Inflammatory macrophage treated with lipopolysaccharide for 1 hour (primary cell): ENCODE measurements around the gene DACT2.
"Not testable (repeated sequence)": the region's sequence is repeated elsewhere in the genome, so short reads cannot be mapped to it uniquely, and the experiment has no call there.

Source experiments
- DNase-seq, 2 donors: peaks; one replicate each; pipeline ENCODE4 v3.0.0-alpha.2; 2020 to 2022

DACT2 gene

GRCh38 chr6:168300975-168301647, 18.5 kb downstream of the DACT2 start:
- DNase-seq: no peak

- no peak for DNase-seq
Measured at GRCh38 chr6:168299541-168300511, 19.8 kb downstream of the DACT2 start.

- no peak for DNase-seq
Measured at GRCh38 chr6:168297643-168298042, 21.9 kb downstream of the DACT2 start.

DNA sequence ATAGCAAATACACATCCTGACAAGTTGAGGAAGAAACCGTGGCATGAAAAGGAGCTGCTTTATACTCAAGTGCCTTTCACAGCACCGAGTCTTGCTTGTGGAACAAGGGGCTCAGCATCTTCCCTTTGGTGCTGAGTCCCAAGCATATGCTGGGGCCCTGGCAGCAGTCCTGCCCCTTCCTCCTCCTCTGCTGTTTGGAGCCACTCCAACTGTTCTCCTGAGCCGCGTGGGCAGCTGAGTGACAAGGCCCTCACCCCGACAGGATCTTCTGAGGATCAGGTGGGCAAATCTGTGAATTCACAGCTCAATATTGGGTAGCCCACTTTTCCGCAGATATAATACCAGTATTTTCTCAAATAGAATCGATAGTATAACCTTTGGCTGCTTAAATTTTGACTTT, 24.7 kb downstream of the DACT2 start:
- no peak for DNase-seq

DNA sequence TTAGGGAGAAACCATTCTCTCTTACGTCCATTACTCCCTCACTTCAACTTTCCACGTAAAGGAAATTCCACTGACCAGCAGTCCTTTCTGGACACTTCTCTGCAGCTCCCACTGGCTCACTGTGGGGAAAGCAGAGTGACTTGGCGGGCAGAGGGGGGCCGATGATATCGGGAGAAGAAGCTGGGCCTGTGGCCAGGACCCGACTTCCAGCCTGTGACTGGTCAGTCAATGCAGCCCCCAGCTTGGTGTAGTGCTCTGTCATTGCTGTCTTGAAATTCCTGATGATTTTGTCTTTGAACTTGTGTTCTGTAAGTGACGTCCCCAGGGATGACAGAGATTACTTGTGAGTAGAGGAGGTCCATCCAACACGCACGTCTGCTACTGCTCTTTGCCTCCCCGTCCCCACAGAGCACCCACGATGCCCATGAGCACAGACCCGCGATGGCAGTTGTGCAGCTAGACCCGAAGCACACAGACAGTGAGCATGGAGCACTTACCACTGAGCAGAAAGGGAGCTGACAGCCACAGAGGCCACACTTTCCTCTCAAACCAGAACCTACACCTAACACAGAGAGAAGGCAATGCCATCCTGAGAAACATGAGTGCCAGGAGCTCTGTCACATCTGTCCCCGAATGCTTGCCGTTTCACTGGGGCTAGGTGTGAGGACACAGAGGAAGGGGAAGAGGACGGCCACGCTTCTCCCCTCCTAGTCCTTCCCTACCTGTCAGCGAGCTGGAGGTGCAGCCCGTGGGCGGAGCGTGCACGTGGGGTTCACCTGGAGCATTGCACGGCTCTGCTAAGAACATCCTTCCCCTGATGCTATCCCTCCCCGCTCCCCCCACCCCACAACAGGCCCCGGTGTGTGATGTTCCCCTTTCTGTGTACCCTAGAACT, 25.7 kb downstream of the DACT2 start:
- DNase-seq: no peak

GRCh38 chr6:168292826-168293225, 26.8 kb downstream of the DACT2 start:
- no peak for DNase-seq

DNA sequence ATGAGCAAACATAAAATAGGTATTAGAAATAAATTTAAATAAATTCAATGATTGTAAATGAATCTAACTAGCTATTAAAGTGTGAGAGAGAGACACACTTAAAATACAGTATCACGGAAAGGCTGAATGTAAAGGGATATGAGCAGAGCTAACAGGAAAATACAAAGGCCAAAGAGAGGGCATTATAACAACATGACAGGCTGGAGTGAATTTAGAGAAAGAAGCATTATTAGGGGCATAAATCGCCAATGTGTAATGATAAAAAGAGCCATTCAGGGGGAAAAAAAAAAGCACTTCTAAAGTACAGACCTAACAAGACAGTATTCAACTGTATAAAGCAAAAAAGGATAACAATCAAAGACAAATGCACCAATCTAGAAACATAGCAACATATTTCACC, 28.1 kb downstream of the DACT2 start:
- DNase-seq: no peak

DNA sequence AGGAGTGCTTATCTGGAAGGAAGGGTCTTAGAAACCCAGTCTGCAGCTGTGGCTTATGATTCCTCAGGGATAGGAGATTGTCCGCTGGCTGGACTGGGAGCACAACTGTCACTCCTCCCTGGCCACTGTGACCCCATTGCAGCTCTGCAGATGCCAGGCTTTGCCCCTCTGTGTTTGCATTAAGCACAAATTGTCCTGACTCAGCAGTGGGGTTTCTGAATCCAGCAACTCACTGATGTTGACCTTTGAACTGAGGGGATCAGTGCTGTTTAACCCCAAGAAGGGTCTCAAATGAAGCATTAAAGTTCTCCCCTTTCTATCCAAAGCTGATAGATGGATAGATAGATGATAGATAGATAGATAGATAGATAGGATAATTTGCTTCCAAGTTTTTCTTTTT, 29.5 kb downstream of the DACT2 start:
- DNase-seq: no peak

GRCh38 chr6:168289571-168289962, 30.0 kb downstream of the DACT2 start:
- no peak for DNase-seq

GRCh38 chr6:168288781-168289570, 30.6 kb downstream of the DACT2 start:
- no peak for DNase-seq

DNA sequence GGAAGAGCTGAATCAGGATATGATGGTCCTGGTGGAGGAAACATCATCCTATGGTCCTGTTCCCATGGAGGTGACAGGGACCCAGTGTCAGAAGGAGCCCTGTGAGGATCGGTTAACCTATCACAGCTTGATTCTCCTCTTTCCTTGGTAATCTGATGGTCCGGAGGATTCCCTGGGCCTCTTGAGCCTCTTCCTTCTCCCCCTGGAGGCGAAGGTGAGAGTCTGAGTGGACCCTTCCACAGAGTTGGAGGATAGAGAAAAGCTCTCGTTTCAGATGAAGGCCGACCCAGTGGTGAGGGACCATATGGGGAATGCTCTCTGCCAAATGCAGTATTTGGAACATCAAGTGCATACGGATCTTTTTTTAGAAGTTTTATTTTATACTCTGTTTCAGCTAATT, 32.1 kb downstream of the DACT2 start:
- DNase-seq: not testable (repeated sequence)

- DNase-seq: not testable (repeated sequence)
Measured at GRCh38 chr6:168286771-168287446, 32.7 kb downstream of the DACT2 start.

GRCh38 chr6:168286116-168286515, 33.5 kb downstream of the DACT2 start:
- DNase-seq: no peak

GRCh38 chr6:168285456-168285855, 34.1 kb downstream of the DACT2 start:
- no peak for DNase-seq

DNA sequence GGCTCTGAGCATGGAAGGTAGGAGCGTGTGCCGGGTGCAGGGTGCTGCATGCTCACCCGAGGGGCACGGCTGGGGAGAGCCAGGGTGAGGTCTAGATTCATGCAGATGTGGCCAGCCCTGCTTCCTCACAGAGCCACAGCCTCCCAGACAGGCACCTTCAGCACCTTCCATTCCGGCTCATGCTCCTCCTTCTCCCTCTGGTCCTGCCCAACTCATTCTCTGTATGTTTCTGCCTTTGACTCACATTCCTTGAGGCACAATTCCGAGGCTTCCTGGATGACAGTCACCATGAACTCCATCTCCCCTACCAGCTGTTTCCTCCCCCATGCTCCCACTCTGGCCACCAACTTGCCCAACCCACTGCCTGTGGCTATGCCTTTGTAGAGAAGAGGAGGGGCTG, 35.4 kb downstream of the DACT2 start:
- DNase-seq: no peak

GRCh38 chr6:168283686-168284025, 35.9 kb downstream of the DACT2 start:
- DNase-seq: no peak

- no peak for DNase-seq
Measured at GRCh38 chr6:168282985-168283685, 36.4 kb downstream of the DACT2 start.

- DNase-seq: no peak
Measured at GRCh38 chr6:168281826-168282225, 37.8 kb downstream of the DACT2 start.

DNA sequence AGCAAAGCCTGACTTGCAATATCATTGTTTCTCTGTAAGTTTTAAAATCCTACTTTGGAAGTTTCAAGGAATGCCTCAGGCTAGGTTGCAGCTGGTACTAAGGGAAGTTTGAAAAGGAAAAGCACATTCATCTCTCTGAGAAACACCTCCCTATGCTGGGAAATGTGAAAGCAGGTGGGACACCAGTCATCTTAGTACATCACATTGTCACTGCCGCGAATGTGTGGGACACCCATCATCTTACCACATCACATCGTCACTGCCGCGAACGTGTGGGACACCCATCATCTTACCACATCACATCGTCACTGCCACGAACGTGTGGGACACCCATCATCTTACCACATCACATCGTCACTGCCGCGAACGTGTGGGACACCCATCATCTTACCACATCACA, 38.3 kb downstream of the DACT2 start:
- DNase-seq: not testable (repeated sequence)

- no peak for DNase-seq
Measured at GRCh38 chr6:168280899-168281245, 38.7 kb downstream of the DACT2 start.
